WI38 (cell line): ENCODE measurements around the gene SNRPE.
"Not testable (repeated sequence)": the region's sequence is repeated elsewhere in the genome, so short reads cannot be mapped to it uniquely, and the experiment has no call there.

Source experiments
- H3K4me3 ChIP-seq: 2 replicates; pipeline ENCODE4 v1.5.1; 2011; ENCODE audit warnings: low read depth, mild to moderate bottlenecking, control low read depth, low read length
- CTCF ChIP-seq: IDR thresholded peaks from 2 replicates; pipeline ENCODE4 v1.5.1; 2012; ENCODE audit warnings: low read depth, mild to moderate bottlenecking, control low read depth, low read length

Gene SNRPE

GRCh38 chr1:203861379-203862184 is at the start of gene SNRPE:
Gene SNRPE (plus strand): TSS chr1:203861599. CDS start chr1:203861660, 61 bp downstream.
- H3K4me3 ChIP-seq = peak within 1 kb of the TSS; percentile 98
- TF ChIP-seq CTCF = peak; percentile 81

DNA sequence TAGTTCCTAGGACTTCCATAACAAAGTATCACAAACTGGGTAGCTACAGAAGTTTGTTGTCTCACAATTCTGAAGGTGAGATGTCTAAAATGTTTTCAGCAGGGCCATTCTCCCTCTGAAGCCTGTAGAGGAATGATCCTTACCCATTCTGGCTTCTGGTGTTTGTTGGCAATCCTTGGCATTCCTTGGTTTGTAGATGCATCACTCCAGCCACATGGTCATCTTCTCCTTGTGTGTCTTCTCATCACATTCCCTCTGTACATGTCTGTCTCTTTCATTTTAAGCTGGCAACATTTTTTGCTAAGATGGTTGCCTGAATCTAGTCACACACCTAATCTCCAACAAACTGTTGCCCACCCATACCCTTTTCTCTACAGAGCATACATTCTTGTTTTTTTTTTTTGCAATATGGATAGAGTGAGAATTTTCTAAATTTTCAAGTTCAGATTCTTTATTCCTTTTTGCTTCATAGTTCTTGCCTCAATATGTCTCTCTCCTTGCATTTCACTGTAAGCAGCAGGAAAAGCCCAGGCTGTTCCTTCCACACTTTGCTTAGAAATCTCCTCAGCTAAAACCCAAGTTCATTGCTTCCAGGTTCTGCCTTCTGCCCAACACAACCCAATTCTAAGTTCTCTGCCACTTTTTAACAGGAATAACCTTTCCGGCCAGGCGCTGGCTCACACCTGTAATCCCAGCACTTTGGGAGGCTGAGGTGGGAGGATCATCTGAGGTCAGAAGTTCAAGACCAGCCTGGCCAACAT is 47.6 kb upstream of the SNRPE start:
- no peak for TF ChIP-seq CTCF
- H3K4me3 ChIP-seq = no peak overlapping the region

DNA sequence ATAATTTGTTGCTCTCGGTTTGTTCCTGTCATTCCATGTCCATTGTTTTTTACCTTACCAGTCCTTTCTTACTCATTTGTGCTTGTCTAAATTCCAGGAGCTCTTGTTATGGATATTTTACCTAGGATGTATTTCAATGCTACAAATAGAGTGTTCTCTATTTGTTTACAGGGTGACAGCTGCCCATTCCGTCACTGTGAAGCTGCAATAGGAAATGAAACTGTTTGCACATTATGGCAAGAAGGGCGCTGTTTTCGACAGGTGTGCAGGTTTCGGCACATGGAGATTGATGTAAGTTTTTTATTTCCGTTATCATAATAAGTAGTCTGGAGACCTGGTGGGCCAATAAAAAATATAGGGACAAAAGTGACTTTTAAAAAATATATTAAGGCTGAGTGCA is 43.0 kb upstream of the SNRPE start:
- no peak overlapping the region for H3K4me3 ChIP-seq

DNA sequence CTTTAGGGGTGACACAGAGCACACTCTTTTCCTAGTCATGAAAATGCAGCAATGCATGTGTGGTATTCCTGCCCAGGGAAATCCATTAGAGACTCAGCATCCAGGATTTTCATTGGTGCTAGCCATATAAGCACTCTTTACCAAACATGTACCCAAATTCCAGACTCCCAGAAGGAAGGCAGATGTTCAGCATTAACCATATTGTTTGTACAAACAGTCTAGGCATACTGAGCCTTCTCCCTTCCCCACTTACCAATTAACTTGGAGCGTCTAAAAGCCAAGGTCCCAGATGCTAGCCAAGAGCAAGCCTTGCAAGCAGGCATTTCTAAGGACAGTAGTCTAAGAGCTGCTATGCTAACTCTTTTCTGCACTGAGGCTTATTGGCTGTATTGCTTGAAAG is 38.1 kb upstream of the SNRPE start:
- TF ChIP-seq CTCF = no peak
- no peak overlapping the region for H3K4me3 ChIP-seq

More for the DNA sequence above, 43.0 kb upstream of the SNRPE start:
- no peak for TF ChIP-seq CTCF

DNA sequence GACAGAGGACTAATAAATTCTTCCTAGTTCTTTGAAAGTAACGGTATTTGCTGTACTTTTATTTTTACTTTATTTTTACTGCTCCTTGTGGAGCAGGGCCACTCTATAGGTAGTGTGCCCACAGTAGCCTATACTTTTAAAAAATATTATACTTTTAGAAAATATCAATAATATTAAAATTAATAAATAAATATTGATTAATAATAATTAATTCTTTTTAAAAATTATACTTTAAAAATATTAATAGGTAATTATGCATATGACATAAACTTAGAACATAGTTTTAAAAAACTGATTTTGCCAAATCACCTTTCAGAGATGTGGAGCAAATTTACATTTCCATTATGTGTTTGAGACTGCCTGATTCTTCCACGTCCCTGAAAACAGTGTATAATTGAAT is 35.2 kb upstream of the SNRPE start:
- TF ChIP-seq CTCF = no peak
- H3K4me3 ChIP-seq = no peak overlapping the region

GRCh38 chr1:203828002-203828401 is 33.4 kb upstream of the SNRPE start:
- no peak overlapping the region for H3K4me3 ChIP-seq
- no peak for TF ChIP-seq CTCF

- H3K4me3 ChIP-seq = no peak overlapping the region
- TF ChIP-seq CTCF = no peak
Observed at GRCh38 chr1:203828503-203828902, 32.9 kb upstream of the SNRPE start.

- not testable (repeated sequence) for H3K4me3 ChIP-seq
Observed at GRCh38 chr1:203829247-203829646, 32.2 kb upstream of the SNRPE start.
